ENCODE measurements around the gene CRCP. TPM values are rescaled to one million over a fixed set of nuclear protein-coding genes. Genes with fewer than 3 reads are reported as not detected.

The CRCP gene
- total and polyA plus RNA-seq, 4 experiments from 2014 or later, result 21.2 to 42.3 (median 34.8) TPM

GRCh38 chr7:66078067-66078466 lies 36.6 kb upstream of the CRCP start:
- H3K36me3 Mint-ChIP-seq, result peaks cover 0 to 5% of the 10 kb centered on the region in 2 donors
- POLR2A ChIA-PET (ENCODE audit: partially characterized antibody), result no interaction called here
- CTCF ChIA-PET (ENCODE audit: partially characterized antibody), result interaction anchor here (1.1 kb wide), 1 partner anchor 36 kb away, joined by 4 read pairs; no protein-coding TSS in a partner anchor
- H3K27ac Mint-ChIP-seq, result peak overlapping the region in 3 of 7 donors; percentile 56 to 68 (median 64)
- H3K9me3 Mint-ChIP-seq, result peaks cover 0 to 3% (median 0%) of the 10 kb centered on the region in 8 donors
- DNase-seq, result no peak
- Histone ChIP-seq H3K27me3 (ENCODE audit: insufficient read depth, low read length) (no peaks in the 10 kb centered on the region), H3K36me3 (ENCODE audit: insufficient read depth, low read length) (no peaks in the 10 kb centered on the region), H3K4me1 (ENCODE audit: insufficient read depth, low read length) (peaks cover 12% of the 10 kb centered on the region), H3K4me3 (ENCODE audit: low read length in 2 of 2) (no peak overlapping the region), H3K9me3 (ENCODE audit: control insufficient read depth in 1 of 2, low read length in 2 of 2) (no peaks in the 10 kb centered on the region), H3K27ac (ENCODE audit: low read depth, low read length) (no peak overlapping the region)
- intact Hi-C loops (cut with micrococcal nuclease), result loop anchor here (5.0 to 10.0 kb wide), 2 partner anchors 323 to 1411 kb away; partner anchors contain the start of gene ZNF107
- peaks cover 9 to 17% (median 14%) of the 10 kb centered on the region in 4 donors for H3K4me1 Mint-ChIP-seq
- H3K27me3 Mint-ChIP-seq, result no peaks in the 10 kb centered on the region
- peak overlapping the region in 6 of 8 donors; percentile 30 to 71 (median 54) for H3K4me3 Mint-ChIP-seq

GRCh38 chr7:66082083-66082482 lies 32.6 kb upstream of the CRCP start:
- Mint-ChIP-seq H3K4me1 (peaks cover 3 to 6% (median 4%) of the 10 kb centered on the region in 4 donors), H3K27me3 (no peaks in the 10 kb centered on the region), H3K9me3 (no peaks in the 10 kb centered on the region), H3K36me3 (peaks cover 0 to 8% of the 10 kb centered on the region in 2 donors), H3K27ac (no peak overlapping the region), H3K4me3 (no peak overlapping the region)
- no peak for DNase-seq
- intact Hi-C loops (cut with micrococcal nuclease), result no loop called here
- Histone ChIP-seq H3K4me3 (ENCODE audit: low read length in 2 of 2) (no peak overlapping the region), H3K27me3 (ENCODE audit: insufficient read depth, low read length) (no peaks in the 10 kb centered on the region), H3K4me1 (ENCODE audit: insufficient read depth, low read length) (peaks cover 2% of the 10 kb centered on the region), H3K27ac (ENCODE audit: low read depth, low read length) (no peak overlapping the region), H3K36me3 (ENCODE audit: insufficient read depth, low read length) (no peaks in the 10 kb centered on the region), H3K9me3 (ENCODE audit: control insufficient read depth in 1 of 2, low read length in 2 of 2) (no peaks in the 10 kb centered on the region)
- ChIA-PET CTCF (ENCODE audit: partially characterized antibody) (no interaction called here), POLR2A (ENCODE audit: partially characterized antibody) (no interaction called here)

- ChIA-PET POLR2A (ENCODE audit: partially characterized antibody) (no interaction called here), CTCF (ENCODE audit: partially characterized antibody) (interaction anchor here (0.7 kb wide), 1 partner anchor 52 kb away, joined by 3 read pairs; no protein-coding TSS in a partner anchor)
- H3K4me3 Mint-ChIP-seq, result no peak overlapping the region
- Histone ChIP-seq H3K4me3 (ENCODE audit: low read length in 2 of 2) (no peak overlapping the region), H3K9me3 (ENCODE audit: control insufficient read depth in 1 of 2, low read length in 2 of 2) (no peaks in the 10 kb centered on the region), H3K27ac (ENCODE audit: low read depth, low read length) (no peak overlapping the region), H3K27me3 (ENCODE audit: insufficient read depth, low read length) (no peaks in the 10 kb centered on the region), H3K36me3 (ENCODE audit: insufficient read depth, low read length) (no peaks in the 10 kb centered on the region), H3K4me1 (ENCODE audit: insufficient read depth, low read length) (no peaks in the 10 kb centered on the region)
- no peaks in the 10 kb centered on the region for H3K27me3 Mint-ChIP-seq
- H3K4me1 Mint-ChIP-seq, result no peaks in the 10 kb centered on the region
- no peak overlapping the region for H3K27ac Mint-ChIP-seq
- intact Hi-C loops (cut with micrococcal nuclease), result no loop called here
- peaks cover 0 to 8% of the 10 kb centered on the region in 2 donors for H3K36me3 Mint-ChIP-seq
- DNase-seq, result no peak
- no peaks in the 10 kb centered on the region for H3K9me3 Mint-ChIP-seq
Observed at GRCh38 chr7:66082886-66083415, 31.7 kb upstream of the CRCP start.

- H3K4me3 Mint-ChIP-seq, result no peak overlapping the region
- Histone ChIP-seq H3K27ac (ENCODE audit: low read depth, low read length) (no peak overlapping the region), H3K9me3 (ENCODE audit: control insufficient read depth in 1 of 2, low read length in 2 of 2) (no peaks in the 10 kb centered on the region), H3K4me1 (ENCODE audit: insufficient read depth, low read length) (no peaks in the 10 kb centered on the region), H3K4me3 (ENCODE audit: low read length in 2 of 2) (no peak overlapping the region), H3K36me3 (ENCODE audit: insufficient read depth, low read length) (no peaks in the 10 kb centered on the region), H3K27me3 (ENCODE audit: insufficient read depth, low read length) (no peaks in the 10 kb centered on the region)
- ChIA-PET CTCF (ENCODE audit: partially characterized antibody) (interaction anchor here (0.7 kb wide), 1 partner anchor 53 kb away, joined by 3 read pairs; no protein-coding TSS in a partner anchor), POLR2A (ENCODE audit: partially characterized antibody) (interaction anchor here (0.8 kb wide), 1 partner anchor 10 kb away, joined by 3 read pairs; no protein-coding TSS in a partner anchor)
- H3K9me3 Mint-ChIP-seq, result no peaks in the 10 kb centered on the region
- peaks cover 0 to 8% of the 10 kb centered on the region in 2 donors for H3K36me3 Mint-ChIP-seq
- no peaks in the 10 kb centered on the region for H3K27me3 Mint-ChIP-seq
- intact Hi-C loops (cut with micrococcal nuclease), result no loop called here
- H3K4me1 Mint-ChIP-seq, result no peaks in the 10 kb centered on the region
- DNase-seq, result no peak
- no peak overlapping the region for H3K27ac Mint-ChIP-seq
Observed at GRCh38 chr7:66083677-66084076, 31.0 kb upstream of the CRCP start.

- no peaks in the 10 kb centered on the region for H3K9me3 ChIP-seq (ENCODE audit: control insufficient read depth in 1 of 2, low read length in 2 of 2)
- H3K4me3 ChIP-seq (ENCODE audit: low read length in 2 of 2), result no peak overlapping the region
- no peaks in the 10 kb centered on the region for H3K36me3 ChIP-seq (ENCODE audit: insufficient read depth, low read length)
- H3K4me1 ChIP-seq (ENCODE audit: insufficient read depth, low read length), result no peaks in the 10 kb centered on the region
- no peaks in the 10 kb centered on the region for H3K4me1 Mint-ChIP-seq
- no peak overlapping the region for H3K4me3 Mint-ChIP-seq
- H3K27ac ChIP-seq (ENCODE audit: low read depth, low read length), result no peak overlapping the region
- H3K9me3 Mint-ChIP-seq, result no peaks in the 10 kb centered on the region
- DNase-seq, result no peak
- H3K27me3 ChIP-seq (ENCODE audit: insufficient read depth, low read length), result no peaks in the 10 kb centered on the region
- intact Hi-C loops (cut with micrococcal nuclease), result no loop called here
- ChIA-PET POLR2A (ENCODE audit: partially characterized antibody) (no interaction called here), CTCF (ENCODE audit: partially characterized antibody) (no interaction called here)
- peaks cover 0 to 3% of the 10 kb centered on the region in 2 donors for H3K36me3 Mint-ChIP-seq
- no peak overlapping the region for H3K27ac Mint-ChIP-seq
- no peaks in the 10 kb centered on the region for H3K27me3 Mint-ChIP-seq
Observed at GRCh38 chr7:66088861-66089838, 25.5 kb upstream of the CRCP start.

GRCh38 chr7:66092654-66093053 lies 22.0 kb upstream of the CRCP start:
- Mint-ChIP-seq H3K36me3 (no peaks in the 10 kb centered on the region), H3K4me1 (no peaks in the 10 kb centered on the region), H3K4me3 (no peak overlapping the region), H3K27ac (no peak overlapping the region), H3K27me3 (no peaks in the 10 kb centered on the region), H3K9me3 (no peaks in the 10 kb centered on the region)
- Histone ChIP-seq H3K4me1 (ENCODE audit: insufficient read depth, low read length) (no peaks in the 10 kb centered on the region), H3K27me3 (ENCODE audit: insufficient read depth, low read length) (no peaks in the 10 kb centered on the region), H3K9me3 (ENCODE audit: control insufficient read depth in 1 of 2, low read length in 2 of 2) (no peaks in the 10 kb centered on the region), H3K36me3 (ENCODE audit: insufficient read depth, low read length) (no peaks in the 10 kb centered on the region), H3K4me3 (ENCODE audit: low read length in 2 of 2) (no peak overlapping the region), H3K27ac (ENCODE audit: low read depth, low read length) (no peak overlapping the region)
- CTCF ChIA-PET (ENCODE audit: partially characterized antibody), result no interaction called here
- POLR2A ChIA-PET (ENCODE audit: partially characterized antibody), result no interaction called here
- intact Hi-C loops (cut with micrococcal nuclease), result no loop called here
- DNase-seq, result no peak

GRCh38 chr7:66095010-66095409 lies 19.6 kb upstream of the CRCP start:
- ChIA-PET CTCF (ENCODE audit: partially characterized antibody) (interaction anchor here (0.6 kb wide), 1 partner anchor 15 kb away, joined by 3 read pairs; no protein-coding TSS in a partner anchor), POLR2A (ENCODE audit: partially characterized antibody) (no interaction called here)
- no peak overlapping the region for H3K4me3 ChIP-seq (ENCODE audit: low read length in 2 of 2)
- H3K9me3 ChIP-seq (ENCODE audit: control insufficient read depth in 1 of 2, low read length in 2 of 2), result no peaks in the 10 kb centered on the region
- Mint-ChIP-seq H3K4me1 (peaks cover 5 to 7% (median 6%) of the 10 kb centered on the region in 4 donors), H3K27ac (peak overlapping the region in 4 of 7 donors; percentile 24 to 80 (median 44)), H3K27me3 (no peaks in the 10 kb centered on the region), H3K9me3 (no peaks in the 10 kb centered on the region), H3K4me3 (no peak overlapping the region), H3K36me3 (no peaks in the 10 kb centered on the region)
- no peaks in the 10 kb centered on the region for H3K36me3 ChIP-seq (ENCODE audit: insufficient read depth, low read length)
- H3K27ac ChIP-seq (ENCODE audit: low read depth, low read length), result no peak overlapping the region
- intact Hi-C loops (cut with micrococcal nuclease), result no loop called here
- no peaks in the 10 kb centered on the region for H3K27me3 ChIP-seq (ENCODE audit: insufficient read depth, low read length)
- DNase-seq, result no peak
- H3K4me1 ChIP-seq (ENCODE audit: insufficient read depth, low read length), result peaks cover 7% of the 10 kb centered on the region
